Skeletal muscle tissue (tissue), 4 donors: ENCODE results near the gene CRYAB. TPM values are rescaled to one million over a fixed set of nuclear protein-coding genes. Genes with fewer than 3 reads are reported as not detected.
"Not testable (repeated sequence)": the region's sequence is repeated elsewhere in the genome, so short reads cannot be mapped to it uniquely, and the experiment has no call there.

Source experiments
- H3K27ac ChIP-seq: one replicate; pipeline ENCODE4 v1.7.0; 2013; ENCODE audit warnings: mild to moderate bottlenecking, low read depth, low read length, inconsistent platforms
- H3K27me3 ChIP-seq, 3 donors: one replicate each; pipeline ENCODE4 v1.7.0; 2013; ENCODE audit warnings: low read length in 3 of 3; ENCODE audit not compliant: control insufficient read depth in 3 of 3, insufficient read depth in 3 of 3
- H3K36me3 ChIP-seq, 3 donors: one replicate each; pipeline ENCODE4 v1.7.0; 2013; ENCODE audit warnings: low read length in 3 of 3; ENCODE audit not compliant: control insufficient read depth in 3 of 3, insufficient read depth in 3 of 3
- H3K4me1 ChIP-seq, 3 donors: one replicate each; pipeline ENCODE4 v1.7.0; 2013; ENCODE audit warnings: low read length in 3 of 3, mild to moderate bottlenecking in 3 of 3; ENCODE audit not compliant: control insufficient read depth in 3 of 3, insufficient read depth in 3 of 3
- H3K4me3 ChIP-seq, 3 donors: one replicate each; pipeline ENCODE4 v1.7.0; 2013; ENCODE audit warnings: low read length in 3 of 3
- H3K9ac ChIP-seq, 3 donors: one replicate each; pipeline ENCODE4 v1.7.0; 2013; ENCODE audit warnings: low read length in 3 of 3, mild to moderate bottlenecking in 3 of 3, moderate library complexity in 2 of 3, low read depth in 1 of 3
- H3K9me3 ChIP-seq, 3 donors: one replicate each; pipeline ENCODE4 v1.7.0; 2013; ENCODE audit warnings: low read length in 3 of 3; ENCODE audit not compliant: control insufficient read depth in 3 of 3
- total RNA-seq: library from RNA; depleted of rRNA; stranded (reverse); fragments of >200 nt; gene quantifications from one replicate; pipeline ENCODE4 v1.2.3, GENCODE V29; 2014
- donor health status: Osteomylitis.

The CRYAB gene
- total RNA-seq, 1 donor from 2014 or later, result 37.6 TPM

GRCh38 chr11:111910676-111911562, 651 bp downstream of the CRYAB start:
- Histone ChIP-seq H3K9ac (peak overlapping the region; percentile 88 to 97 (median 97)), H3K4me3 (peak overlapping the region; percentile 82 to 92 (median 86)), H3K27me3 (no peaks in the 10 kb centered on the region), H3K36me3 (peaks cover 26 to 28% (median 28%) of the 10 kb centered on the region in 3 donors), H3K27ac (peak overlapping the region; percentile 98), H3K4me1 (peaks cover 26 to 47% (median 31%) of the 10 kb centered on the region in 3 donors), H3K9me3 (no peaks in the 10 kb centered on the region)

- Histone ChIP-seq H3K4me1 (peaks cover 20 to 40% (median 24%) of the 10 kb centered on the region in 3 donors), H3K27ac (peak overlapping the region; percentile 98), H3K9me3 (no peaks in the 10 kb centered on the region), H3K36me3 (peaks cover 26 to 28% (median 28%) of the 10 kb centered on the region in 3 donors), H3K9ac (peak overlapping the region; percentile 88 to 97 (median 97)), H3K4me3 (peak overlapping the region; percentile 82 to 92 (median 86)), H3K27me3 (no peaks in the 10 kb centered on the region)
Observed at GRCh38 chr11:111909378-111909777, 2.2 kb downstream of the CRYAB start.

- Histone ChIP-seq H3K27me3 (no peaks in the 10 kb centered on the region), H3K4me1 (peaks cover 14 to 34% (median 18%) of the 10 kb centered on the region in 3 donors), H3K4me3 (peak overlapping the region; percentile 82 to 92 (median 86)), H3K9me3 (no peaks in the 10 kb centered on the region), H3K9ac (peak overlapping the region; percentile 38 to 97 (median 88)), H3K36me3 (peaks cover 26 to 28% (median 28%) of the 10 kb centered on the region in 3 donors), H3K27ac (peak overlapping the region; percentile 98)
Observed at GRCh38 chr11:111908639-111909305, 2.8 kb downstream of the CRYAB start.

GRCh38 chr11:111906680-111907079, 4.9 kb downstream of the CRYAB start:
- Histone ChIP-seq H3K4me3 (no peak overlapping the region), H3K9me3 (no peaks in the 10 kb centered on the region), H3K27ac (peak overlapping the region; percentile 17)

GRCh38 chr11:111905411-111905810, 6.2 kb downstream of the CRYAB start:
- no peaks in the 10 kb centered on the region for H3K9me3 ChIP-seq
- peaks cover 5 to 16% (median 9%) of the 10 kb centered on the region in 3 donors for H3K4me1 ChIP-seq
- no peak overlapping the region for H3K27ac ChIP-seq
- peaks cover 17 to 23% (median 19%) of the 10 kb centered on the region in 3 donors for H3K36me3 ChIP-seq
- no peaks in the 10 kb centered on the region for H3K27me3 ChIP-seq
- no peak overlapping the region for H3K4me3 ChIP-seq
- H3K9ac ChIP-seq, result no peak overlapping the region

More at GRCh38 chr11:111906680-111907079, 4.9 kb downstream of the CRYAB start:
- H3K27me3 ChIP-seq, result no peaks in the 10 kb centered on the region
- no peak overlapping the region for H3K9ac ChIP-seq
- peaks cover 26 to 28% (median 28%) of the 10 kb centered on the region in 3 donors for H3K36me3 ChIP-seq
- peaks cover 5 to 23% (median 11%) of the 10 kb centered on the region in 3 donors for H3K4me1 ChIP-seq

- no peak overlapping the region for H3K4me3 ChIP-seq
- H3K9me3 ChIP-seq, result no peaks in the 10 kb centered on the region
- no peaks in the 10 kb centered on the region for H3K27me3 ChIP-seq
- no peak overlapping the region for H3K27ac ChIP-seq
- H3K4me1 ChIP-seq, result no peaks in the 10 kb centered on the region
- no peaks in the 10 kb centered on the region for H3K36me3 ChIP-seq
- no peak overlapping the region for H3K9ac ChIP-seq
Observed at GRCh38 chr11:111886844-111887243, 24.7 kb downstream of the CRYAB start.

GRCh38 chr11:111886032-111886431, 25.5 kb downstream of the CRYAB start:
- H3K27ac ChIP-seq, result no peak overlapping the region
- no peaks in the 10 kb centered on the region for H3K36me3 ChIP-seq
- H3K9me3 ChIP-seq, result no peaks in the 10 kb centered on the region
- H3K4me3 ChIP-seq, result no peak overlapping the region
- H3K4me1 ChIP-seq, result no peaks in the 10 kb centered on the region
- H3K27me3 ChIP-seq, result no peaks in the 10 kb centered on the region
- no peak overlapping the region for H3K9ac ChIP-seq

- H3K27ac ChIP-seq, H3K36me3 ChIP-seq, H3K4me3 ChIP-seq, H3K27me3 ChIP-seq, H3K4me1 ChIP-seq, H3K9ac ChIP-seq, H3K9me3 ChIP-seq: not testable (repeated sequence)
Observed at GRCh38 chr11:111885053-111885452, 26.5 kb downstream of the CRYAB start.

- H3K27ac ChIP-seq, result no peak overlapping the region
Observed at GRCh38 chr11:111882202-111882601, 29.4 kb downstream of the CRYAB start.

GRCh38 chr11:111879637-111879960, 32.0 kb downstream of the CRYAB start:
- H3K9ac ChIP-seq, result peak overlapping the region; percentile 82 to 95 (median 93)
- H3K27me3 ChIP-seq, result no peaks in the 10 kb centered on the region
- peak overlapping the region; percentile 93 to 98 (median 95) for H3K4me3 ChIP-seq
- H3K4me1 ChIP-seq, result peaks cover 10 to 16% (median 12%) of the 10 kb centered on the region in 3 donors
- H3K9me3 ChIP-seq, result no peaks in the 10 kb centered on the region
- peaks cover 0 to 10% (median 0%) of the 10 kb centered on the region in 3 donors for H3K36me3 ChIP-seq
- H3K27ac ChIP-seq, result peak overlapping the region; percentile 96

More at GRCh38 chr11:111882202-111882601, 29.4 kb downstream of the CRYAB start:
- Histone ChIP-seq H3K36me3 (no peaks in the 10 kb centered on the region), H3K4me3 (no peak overlapping the region), H3K4me1 (peaks cover 10 to 16% (median 12%) of the 10 kb centered on the region in 3 donors), H3K9me3 (no peaks in the 10 kb centered on the region), H3K27me3 (no peaks in the 10 kb centered on the region), H3K9ac (no peak overlapping the region)
